ENCODE measurements around the gene MAP3K20. TPM values are rescaled to one million over a fixed set of nuclear protein-coding genes. Genes with fewer than 3 reads are reported as not detected.

MAP3K20 gene
- total RNA-seq, 1 experiment from 2014 or later = 15.2 TPM

- Mint-ChIP-seq H3K4me1 (peaks cover 19% of the 10 kb centered on the region), H3K27ac (peak overlapping the region; percentile 85), H3K27me3 (ENCODE audit: low read depth) (peaks cover 2% of the 10 kb centered on the region), H3K9me3 (peaks cover 16% of the 10 kb centered on the region), H3K4me3 (no peak overlapping the region), H3K36me3 (peaks cover 23% of the 10 kb centered on the region)
- ATAC-seq = peak; percentile 98
- TF ChIP-seq ZNF121 (CRISPR knock-in tag; IDR thresholded peaks at IDR 0.05) (peak; percentile 93), TCF7 (CRISPR knock-in tag; IDR thresholded peaks at IDR 0.05; ENCODE audit: low read depth) (no peak), USF2 (CRISPR knock-in tag; IDR thresholded peaks at IDR 0.05) (peak; percentile 40; the same call in 1 of the 2 replicates), ETV6 (CRISPR knock-in tag; IDR thresholded peaks at IDR 0.05) (peak; percentile 30; the same call in 1 of the 2 replicates), FOXP4 (CRISPR knock-in tag; IDR thresholded peaks at IDR 0.05) (no peak), ZNF232 (CRISPR knock-in tag; IDR thresholded peaks at IDR 0.05) (no peak), ZNF281 (CRISPR knock-in tag; IDR thresholded peaks at IDR 0.05) (peak; percentile 60; the same call in 1 of the 2 replicates), CTCF (IDR thresholded peaks at IDR 0.05) (no peak)
- DNase-seq (ENCODE audit: low spot score) = peak; percentile 68
- ChIA-PET POLR2A (no interaction called here), CTCF (no interaction called here)
These were observed 160.5 kb downstream of the MAP3K20 start for GRCh38 chr2:173235947-173236803.

- Mint-ChIP-seq H3K9me3 (peaks cover 16% of the 10 kb centered on the region), H3K27ac (no peak overlapping the region), H3K4me1 (peaks cover 26% of the 10 kb centered on the region), H3K36me3 (peaks cover 19% of the 10 kb centered on the region), H3K27me3 (ENCODE audit: low read depth) (peaks cover 2% of the 10 kb centered on the region), H3K4me3 (no peak overlapping the region)
- ATAC-seq = no peak
- no peak for DNase-seq (ENCODE audit: low spot score)
- POLR2A ChIA-PET = no interaction called here
- TF ChIP-seq MXD4 (CRISPR knock-in tag; IDR thresholded peaks at IDR 0.05; ENCODE audit: borderline replicate concordance) (no peak), GABPB1 (CRISPR knock-in tag; IDR thresholded peaks at IDR 0.05) (peak; percentile 22; the same call in 1 of the 2 replicates)
- CTCF ChIA-PET = no interaction called here
These were observed 162.7 kb downstream of the MAP3K20 start for GRCh38 chr2:173238385-173238784.

- Mint-ChIP-seq H3K27me3 (ENCODE audit: low read depth) (peaks cover 2% of the 10 kb centered on the region), H3K4me1 (peaks cover 27% of the 10 kb centered on the region), H3K9me3 (peaks cover 16% of the 10 kb centered on the region), H3K27ac (no peak overlapping the region), H3K36me3 (peaks cover 16% of the 10 kb centered on the region), H3K4me3 (no peak overlapping the region)
- no peak for DNase-seq (ENCODE audit: low spot score)
- no peak for ATAC-seq
- CTCF ChIA-PET = no interaction called here
- POLR2A ChIA-PET = no interaction called here
- TF ChIP-seq ZNF232 (CRISPR knock-in tag; IDR thresholded peaks at IDR 0.05) (no peak), JAZF1 (CRISPR knock-in tag; IDR thresholded peaks at IDR 0.05) (no peak), FOXP4 (CRISPR knock-in tag; IDR thresholded peaks at IDR 0.05) (no peak), ZNF263 (CRISPR knock-in tag; IDR thresholded peaks at IDR 0.05; ENCODE audit: low read depth) (no peak), HMGXB4 (CRISPR knock-in tag; IDR thresholded peaks at IDR 0.05) (no peak), ZNF423 (CRISPR knock-in tag; IDR thresholded peaks at IDR 0.05) (no peak), SOX15 (CRISPR knock-in tag; IDR thresholded peaks at IDR 0.05) (no peak), IRF1 (CRISPR knock-in tag; IDR thresholded peaks at IDR 0.05) (no peak), E2F4 (CRISPR knock-in tag; IDR thresholded peaks at IDR 0.05; ENCODE audit: borderline replicate concordance, low read depth) (no peak)
These were observed 163.2 kb downstream of the MAP3K20 start for GRCh38 chr2:173238831-173239230.

Measured in WTC11 (cell line).